HG03280 (cell line): ENCODE data around the gene TROAP.
"Not testable (repeated sequence)": the region's sequence is repeated elsewhere in the genome, so short reads cannot be mapped to it uniquely, and the experiment has no call there.

ENCODE experiments used
- ATAC-seq: cut with Tn5 transposase; IDR thresholded peaks from one replicate; pipeline ENCODE4 v1.9.1; 2021; ENCODE audit warnings: mild to moderate bottlenecking, moderate library complexity; ENCODE audit not compliant: unreplicated experiment

TROAP gene

DNA sequence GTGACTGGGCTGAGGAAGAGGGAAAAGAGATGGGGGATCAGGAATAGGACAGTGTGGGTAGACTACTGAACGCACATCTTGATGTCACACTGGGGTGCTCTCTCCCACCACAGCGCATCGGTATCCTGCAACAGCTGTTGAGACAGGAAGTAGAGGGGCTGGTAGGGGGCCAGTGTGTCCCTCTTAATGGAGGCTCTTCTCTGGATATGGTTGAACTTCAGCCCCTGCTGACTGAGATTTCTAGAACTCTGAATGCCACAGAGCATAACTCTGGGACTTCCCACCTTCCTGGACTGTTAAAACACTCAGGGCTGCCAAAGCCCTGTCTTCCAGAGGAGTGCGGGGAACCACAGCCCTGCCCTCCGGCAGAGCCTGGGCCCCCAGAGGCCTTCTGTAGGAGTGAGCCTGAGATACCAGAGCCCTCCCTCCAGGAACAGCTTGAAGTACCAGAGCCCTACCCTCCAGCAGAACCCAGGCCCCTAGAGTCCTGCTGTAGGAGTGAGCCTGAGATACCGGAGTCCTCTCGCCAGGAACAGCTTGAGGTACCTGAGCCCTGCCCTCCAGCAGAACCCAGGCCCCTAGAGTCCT is 7.1 kb downstream of the TROAP start:
- no peak for ATAC-seq

DNA sequence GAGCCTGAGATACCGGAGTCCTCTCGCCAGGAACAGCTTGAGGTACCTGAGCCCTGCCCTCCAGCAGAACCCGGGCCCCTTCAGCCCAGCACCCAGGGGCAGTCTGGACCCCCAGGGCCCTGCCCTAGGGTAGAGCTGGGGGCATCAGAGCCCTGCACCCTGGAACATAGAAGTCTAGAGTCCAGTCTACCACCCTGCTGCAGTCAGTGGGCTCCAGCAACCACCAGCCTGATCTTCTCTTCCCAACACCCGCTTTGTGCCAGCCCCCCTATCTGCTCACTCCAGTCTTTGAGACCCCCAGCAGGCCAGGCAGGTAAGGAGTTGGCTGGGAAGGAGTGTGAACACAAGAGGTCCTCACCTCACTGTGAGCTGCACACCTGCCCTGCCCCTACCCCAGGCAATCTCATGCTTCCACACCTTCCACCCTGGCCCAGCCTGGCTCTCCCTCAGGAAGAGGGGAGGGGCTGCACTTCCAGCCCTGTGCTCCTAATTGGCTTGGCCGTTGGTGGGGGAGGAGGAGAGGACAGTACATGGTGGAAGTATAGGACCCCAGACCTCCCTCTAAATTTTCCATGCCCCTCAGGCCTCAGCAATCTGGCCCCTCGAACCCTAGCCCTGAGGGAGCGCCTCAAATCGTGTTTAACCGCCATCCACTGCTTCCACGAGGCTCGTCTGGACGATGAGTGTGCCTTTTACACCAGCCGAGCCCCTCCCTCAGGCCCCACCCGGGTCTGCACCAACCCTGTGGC is 7.8 kb downstream of the TROAP start:
- no peak for ATAC-seq

DNA sequence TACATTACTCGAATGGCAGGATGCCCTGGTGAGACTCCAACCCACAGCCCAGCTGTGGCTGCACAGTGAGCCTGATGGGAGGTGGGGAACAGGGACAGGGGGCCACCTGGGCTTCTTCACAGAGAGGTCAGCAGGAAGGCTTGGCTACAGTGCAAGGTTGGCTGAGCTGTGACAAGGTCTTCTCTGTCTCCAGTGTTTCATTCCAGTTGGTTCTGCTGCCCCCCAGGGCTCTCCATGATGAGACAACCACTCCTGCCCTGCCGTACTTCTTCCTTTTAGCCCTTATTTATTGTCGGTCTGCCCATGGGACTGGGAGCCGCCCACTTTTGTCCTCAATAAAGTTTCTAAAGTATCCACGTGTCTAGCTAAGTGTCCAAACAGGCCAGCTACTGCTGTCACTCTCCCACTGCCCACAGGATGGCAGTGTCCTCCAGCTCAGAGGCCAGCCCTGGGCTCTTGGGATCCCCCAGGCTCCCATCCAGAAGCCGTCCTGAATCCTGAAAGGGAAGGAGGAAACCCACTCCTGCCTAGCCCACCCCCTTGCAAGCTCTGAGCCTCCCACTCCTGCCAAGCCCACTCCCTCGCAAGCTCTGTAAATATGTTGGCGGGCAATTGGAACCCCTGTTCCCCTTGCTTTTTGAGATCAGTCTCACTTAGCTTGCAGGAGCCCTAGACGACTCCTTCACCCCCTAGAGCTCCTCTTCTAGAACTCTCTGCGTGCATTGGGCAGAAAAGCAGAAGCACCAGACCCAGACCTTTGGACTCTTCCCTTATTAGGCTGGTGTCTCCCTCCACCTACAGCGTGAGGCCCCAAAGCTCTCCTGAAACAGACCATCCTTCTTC is 8.5 kb downstream of the TROAP start:
- no peak for ATAC-seq

DNA sequence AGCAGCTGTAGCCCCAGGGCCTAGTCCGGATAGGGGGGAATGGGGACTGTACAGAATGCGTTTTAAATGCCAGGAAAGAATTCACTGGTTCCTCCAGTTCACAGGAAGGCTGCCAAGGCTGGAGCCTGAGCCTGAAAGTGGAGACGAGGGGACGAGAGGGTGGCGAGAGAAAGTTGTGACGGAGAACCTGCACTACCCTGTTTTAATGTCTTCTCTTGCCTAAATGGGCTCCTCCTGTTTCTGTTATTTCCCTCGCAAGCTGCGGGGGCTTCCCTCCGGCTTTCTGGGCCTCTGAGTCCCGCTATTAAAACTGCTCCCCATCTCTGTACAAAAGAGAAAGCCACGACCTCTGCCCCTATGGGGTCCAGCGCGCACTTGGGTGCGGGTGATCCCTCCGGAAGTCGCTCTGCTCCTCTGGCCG is 9.4 kb downstream of the TROAP start:
- no peak for ATAC-seq

DNA sequence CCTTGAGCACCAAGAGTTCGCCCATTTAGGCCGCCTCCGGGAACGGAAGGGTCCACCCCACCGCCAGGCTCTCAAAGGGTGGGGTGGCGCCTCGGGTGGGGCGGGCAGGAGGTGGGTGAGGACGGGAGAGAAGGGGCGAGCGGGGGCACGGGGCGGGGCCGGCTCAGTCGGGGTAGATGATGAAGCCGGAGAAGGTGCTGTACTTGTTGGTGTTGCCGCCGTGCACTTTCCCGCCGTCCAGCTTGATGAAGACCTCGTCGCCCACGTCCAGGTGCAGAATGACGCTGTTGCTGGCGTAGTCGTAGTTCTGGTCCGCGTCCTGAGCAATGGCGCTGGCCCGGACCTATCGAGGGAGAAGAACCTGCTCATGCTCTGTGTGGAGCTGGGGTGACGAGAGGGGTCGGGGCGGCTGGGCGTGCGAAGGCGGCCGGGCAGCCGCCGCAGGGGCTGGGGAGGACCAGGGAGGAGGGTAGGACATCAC is 9.9 kb downstream of the TROAP start:
- no peak for ATAC-seq

DNA sequence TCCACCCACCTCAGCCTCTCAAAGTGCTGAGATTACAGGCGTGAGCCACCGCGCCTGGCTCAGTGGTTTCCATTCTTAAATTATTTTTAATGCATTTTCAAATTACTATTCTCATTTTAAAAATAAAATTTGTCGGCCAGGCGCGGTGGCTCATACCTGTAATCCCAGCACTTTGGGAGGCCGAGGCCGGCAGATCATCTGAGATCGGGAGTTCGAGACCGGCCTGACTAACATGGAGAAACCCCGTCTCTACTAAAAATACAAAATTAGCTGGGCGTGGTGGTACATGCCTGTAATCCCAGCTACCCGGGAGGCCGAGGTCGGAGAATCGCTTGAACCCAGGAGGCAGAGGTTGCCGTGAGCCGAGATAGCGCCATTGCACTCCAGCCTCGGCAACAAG is 10.7 kb downstream of the TROAP start:
- not testable (repeated sequence) for ATAC-seq

DNA sequence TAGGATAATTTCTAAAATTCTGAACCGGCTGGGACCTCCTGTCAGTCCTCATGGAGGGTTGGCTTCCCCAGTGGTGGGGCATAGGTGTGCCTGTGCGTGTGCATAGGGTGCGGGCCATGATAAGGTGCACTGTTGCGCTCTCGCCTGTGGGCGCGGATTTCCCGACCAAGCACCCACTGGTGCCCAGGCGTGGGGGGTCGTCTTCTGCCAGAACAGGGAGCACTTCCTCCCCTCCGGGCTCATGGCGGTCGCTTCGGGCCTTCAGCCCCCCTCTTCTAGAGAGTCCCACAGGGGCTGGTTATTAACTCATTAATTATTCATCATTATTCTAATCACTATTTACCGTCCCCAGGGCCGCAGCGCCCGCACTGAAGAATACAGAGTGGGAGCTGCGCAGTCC is 11.2 kb downstream of the TROAP start:
- no peak for ATAC-seq

DNA sequence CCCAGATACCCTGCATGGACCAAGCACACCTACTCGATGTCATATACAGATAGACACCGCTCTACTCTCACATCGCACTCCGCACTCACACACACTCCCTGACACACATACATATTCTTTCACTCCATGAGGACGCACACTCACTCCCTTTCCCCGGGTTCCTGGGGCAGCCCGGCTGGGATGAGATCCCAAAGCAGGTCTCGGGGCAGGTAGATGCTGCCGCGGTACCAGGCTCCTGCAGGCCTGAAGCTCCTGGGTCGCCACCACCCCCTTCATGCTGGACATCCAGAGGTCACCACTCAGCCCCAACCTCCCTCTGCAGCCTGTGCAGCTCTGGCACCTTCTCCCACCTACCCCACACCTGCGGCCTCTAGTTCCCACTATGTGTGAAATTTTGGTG is 11.6 kb downstream of the TROAP start:
- no peak for ATAC-seq

DNA sequence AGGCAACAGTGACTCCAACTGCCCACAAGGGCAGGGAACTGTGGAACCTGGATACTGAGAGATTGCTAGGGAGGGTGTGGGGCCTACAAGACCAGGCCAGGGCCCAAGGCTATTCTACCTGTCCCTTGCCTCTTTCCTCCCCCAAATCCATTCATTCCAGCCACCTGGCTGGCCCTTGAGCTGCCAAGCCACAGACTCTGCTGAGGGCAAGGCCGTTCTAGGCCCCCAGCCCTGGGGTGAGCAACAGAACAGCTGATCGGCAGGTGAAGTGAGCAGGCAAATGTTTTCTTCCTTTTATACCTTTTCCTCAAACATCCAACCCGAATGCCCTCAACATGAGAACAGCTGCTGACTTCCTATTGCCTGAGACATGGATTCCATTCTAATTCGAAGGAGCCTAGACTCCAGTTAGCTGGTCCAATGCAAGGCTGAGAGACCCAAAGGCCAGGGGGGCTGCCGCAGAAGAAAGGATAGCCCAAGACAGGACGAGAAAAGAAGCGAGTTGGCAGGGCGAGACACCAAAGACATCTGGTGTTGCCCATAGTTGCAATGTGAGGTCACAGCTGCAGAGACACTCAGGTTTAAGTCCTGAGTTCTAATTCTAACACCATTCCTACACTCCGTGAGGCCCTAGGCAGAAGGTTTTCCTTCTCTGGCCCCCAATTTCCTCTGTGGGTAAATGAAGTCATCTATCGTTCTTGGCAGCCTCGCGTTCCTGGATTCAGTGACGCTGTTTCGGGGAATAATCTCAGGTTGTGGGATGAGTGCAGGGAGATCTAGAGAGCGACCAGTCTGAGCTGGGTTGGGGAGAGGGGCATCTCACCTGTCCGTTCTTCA is 12.3 kb downstream of the TROAP start:
- no peak for ATAC-seq

DNA sequence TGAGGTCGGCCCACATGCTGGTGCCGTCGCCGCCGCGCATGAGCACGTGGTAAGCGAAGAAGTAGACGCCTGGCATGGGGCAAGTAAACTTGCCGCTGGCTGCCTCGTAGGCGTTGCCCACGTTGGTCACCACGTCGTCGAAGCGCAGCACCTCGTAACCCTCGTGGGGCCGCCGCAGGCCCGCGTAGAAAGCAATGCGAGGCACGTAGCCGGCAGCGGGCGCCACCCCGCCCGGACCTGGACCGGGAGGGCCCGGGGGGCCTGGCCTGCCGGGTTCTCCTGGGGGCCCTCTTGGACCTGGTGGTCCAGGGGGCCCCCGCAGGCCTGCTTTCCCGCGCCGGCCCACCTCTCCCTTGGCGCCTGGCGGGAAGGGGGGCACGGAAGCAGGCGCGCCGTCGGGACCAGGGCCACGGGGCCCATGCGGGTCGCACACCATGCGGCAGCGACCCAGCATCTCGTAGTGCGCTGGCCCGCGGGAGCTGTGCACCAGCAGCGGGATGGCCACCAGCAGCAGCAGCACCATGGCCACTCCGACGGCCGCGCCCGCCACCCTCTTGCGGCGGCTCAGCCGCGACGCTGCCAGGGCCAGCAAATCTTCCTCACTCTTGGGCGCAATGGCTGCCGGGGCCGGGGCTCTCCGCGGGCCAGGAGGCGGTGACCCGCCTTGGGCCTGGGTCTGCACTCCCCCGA is 13.0 kb downstream of the TROAP start:
- no peak for ATAC-seq

DNA sequence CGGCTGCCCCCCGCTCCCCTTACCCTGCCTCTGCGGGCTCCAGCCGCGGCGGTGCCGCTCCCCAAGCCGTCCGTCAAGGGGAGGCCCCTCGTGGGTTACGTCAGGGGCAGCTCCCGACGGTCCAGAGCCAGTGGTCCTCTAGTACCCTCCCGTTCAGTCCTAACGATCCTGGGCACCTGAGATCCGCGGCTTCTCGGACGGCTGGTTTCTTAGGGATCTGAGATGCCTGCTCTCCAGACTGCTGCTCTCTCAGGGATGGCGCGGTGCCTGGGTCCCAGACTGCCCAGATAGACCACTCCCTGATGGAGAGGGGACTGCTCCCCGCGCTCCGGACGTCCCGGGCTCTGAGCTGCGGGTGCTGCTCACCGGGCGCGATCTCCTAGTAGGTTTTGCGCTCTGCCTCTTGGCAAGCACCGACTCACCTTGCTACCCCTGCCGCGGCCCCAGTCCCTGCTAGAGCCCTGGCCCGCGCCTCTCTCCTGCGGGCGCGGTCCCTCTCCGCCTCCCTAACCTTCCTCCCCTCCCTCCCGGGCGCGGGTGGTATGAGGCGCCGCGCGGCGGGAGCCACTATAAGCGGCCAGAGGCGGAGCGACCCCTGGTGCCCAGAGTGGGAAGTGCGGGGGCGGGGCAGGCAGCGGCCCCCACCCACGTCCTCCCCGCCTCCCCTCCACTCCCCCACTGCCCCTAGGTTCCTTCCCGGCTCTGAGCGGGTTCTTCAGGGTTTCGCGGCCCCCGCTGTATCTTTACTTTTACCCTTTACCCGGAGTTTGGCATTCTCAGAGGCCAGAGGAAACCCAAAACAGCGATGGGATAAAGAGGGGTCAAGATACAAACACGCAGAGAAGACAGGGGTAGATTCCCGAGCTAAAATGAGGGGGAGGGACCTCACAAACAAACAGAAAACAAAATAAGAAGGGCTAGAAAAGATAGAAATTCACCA is 13.9 kb downstream of the TROAP start, which contains the start of gene C1QL4:
Gene C1QL4, minus strand, starts transcription at position 544 of the 940 bp plus-strand sequence. CDS start 711 bp downstream, outside the sequence.
- ATAC-seq = peak; percentile 63

DNA sequence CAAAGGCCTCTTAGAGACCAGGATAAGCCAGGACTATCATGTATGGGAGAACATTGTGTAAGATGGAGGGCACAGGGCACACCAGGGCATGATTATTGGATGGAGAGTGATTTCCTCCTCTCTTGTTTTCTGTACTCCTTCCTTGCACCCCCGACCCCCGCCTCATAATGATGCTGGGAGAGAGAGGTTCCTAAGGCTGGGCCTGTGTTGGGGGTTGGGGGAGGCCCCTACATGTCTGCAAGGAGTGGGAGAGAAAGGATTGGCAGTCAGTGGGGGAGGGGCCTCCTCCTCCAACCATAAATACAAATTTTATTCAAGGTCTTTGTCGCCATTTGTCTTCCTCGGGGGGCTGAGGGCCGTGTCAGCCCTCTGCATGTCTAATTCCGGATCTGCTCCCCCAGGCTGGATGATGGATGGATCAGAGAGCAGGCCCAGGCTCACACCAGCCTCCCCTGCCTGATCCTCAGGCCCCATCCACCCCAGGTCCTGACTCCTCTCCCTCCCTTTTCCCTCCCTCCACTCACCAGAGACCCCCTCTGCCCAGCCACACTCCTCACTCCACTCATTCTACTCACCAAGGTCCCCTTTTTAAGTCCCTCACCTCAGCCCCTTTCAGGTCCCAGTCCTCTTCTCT is 15.9 kb downstream of the TROAP start:
- no peak for ATAC-seq

DNA sequence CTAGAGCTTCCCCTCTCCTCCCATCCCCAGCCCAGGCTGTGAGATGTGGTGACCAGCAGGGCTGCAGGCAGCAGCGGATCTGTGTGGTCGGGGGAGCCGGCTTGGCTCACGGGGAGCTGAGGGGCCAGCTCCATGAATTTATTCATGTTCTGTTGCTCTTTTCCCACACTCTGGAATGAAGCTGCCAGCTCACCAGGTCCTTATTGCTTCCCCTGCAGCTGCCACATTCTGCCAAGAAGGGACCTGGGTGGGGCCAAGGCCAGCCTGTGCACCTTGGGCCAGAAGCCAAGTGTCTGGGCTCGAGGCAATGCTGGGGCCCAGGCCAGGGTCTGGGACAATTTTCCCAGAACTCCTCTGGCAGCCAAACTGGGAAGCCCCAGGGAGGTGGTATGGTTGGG is 16.4 kb downstream of the TROAP start:
- ATAC-seq = no peak

DNA sequence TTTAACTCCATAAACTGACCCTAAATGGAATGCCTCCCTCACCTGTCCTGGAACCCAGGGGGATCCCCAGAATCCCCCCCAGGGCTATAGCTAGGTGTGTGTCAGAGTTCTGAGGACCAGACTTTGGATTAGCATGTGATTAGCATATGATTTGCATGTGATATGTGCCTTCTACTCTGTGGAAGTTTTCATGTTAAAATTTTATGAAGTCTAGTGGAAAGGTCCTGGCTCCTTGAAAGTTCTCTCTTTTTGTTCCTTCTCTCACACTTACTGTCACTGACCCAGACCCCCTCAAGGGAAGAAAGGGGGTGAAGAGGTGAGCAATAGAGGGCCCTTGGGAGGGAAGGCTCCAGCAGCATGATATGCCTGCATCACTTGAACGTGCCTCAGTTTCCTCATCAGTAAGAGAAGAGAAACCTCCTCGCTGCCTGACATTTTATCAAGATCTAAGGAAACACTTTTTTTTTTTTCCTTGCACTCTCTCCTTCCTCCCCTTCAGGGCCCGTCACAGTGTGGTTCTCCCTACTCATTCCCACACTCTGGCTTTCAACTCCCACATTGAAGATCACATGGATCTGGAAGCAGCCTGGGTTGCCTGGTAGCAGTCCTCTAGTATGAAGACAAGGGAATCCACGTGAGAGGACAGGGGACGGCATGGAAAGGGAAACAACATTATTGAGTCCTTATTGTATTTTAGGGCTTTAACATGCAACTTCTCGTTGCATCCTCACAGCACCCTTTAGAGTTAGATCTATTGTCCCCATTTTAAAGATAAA is 17.2 kb downstream of the TROAP start:
- no peak for ATAC-seq

DNA sequence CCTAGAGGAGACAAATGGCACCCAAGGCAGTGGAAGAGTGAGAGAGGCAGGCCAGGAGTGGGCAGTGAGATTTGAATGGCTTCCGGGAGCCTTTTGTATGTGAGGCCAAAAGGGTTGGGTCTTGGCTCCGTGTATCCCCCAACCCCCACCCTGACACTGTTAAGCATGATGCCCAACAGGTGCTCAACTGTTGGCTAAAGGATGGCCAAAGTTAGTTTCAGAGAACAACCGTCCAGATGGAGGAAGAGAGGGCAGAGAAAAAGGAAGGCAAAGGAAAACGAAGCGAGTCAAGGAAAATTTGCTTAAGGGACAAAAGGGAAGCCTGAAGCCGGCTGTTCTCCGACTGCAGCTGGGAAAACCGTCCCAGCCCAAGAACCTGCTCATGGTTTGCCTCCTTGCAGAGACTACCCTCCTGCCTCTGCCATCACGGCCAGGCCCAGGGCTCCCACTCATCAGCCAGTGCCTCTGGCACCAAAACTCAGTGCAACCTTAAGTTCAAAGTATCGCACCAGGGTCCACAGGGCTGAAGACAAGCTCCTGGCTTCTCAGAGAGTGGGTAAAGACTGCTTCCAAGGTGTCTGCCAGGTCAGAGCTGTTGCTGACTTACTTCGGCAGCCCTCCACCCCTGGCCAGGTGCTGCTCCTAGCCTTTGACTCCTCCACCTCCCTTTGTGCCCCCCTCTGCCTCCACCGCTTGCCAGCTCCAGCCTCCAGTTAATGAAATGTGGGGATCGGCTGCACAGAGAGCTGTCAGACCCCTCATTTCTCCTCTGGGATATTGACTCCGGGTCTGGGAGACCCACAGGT is 18.1 kb downstream of the TROAP start:
- no peak for ATAC-seq

DNA sequence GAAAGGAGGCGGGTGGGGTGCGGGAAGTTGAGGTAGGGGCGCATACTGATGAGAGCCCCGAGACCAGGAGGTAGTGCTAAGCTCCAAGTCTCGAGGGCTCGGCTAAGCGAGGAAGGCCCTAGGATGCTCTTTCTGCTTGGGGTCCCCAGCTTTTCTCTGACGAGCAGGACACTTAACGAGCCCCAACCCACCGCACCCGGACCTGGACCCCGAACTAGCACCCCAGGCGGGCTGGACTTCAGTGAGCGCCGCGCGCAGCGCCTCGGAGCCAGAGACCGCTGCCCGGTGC is 18.7 kb downstream of the TROAP start:
- no peak for ATAC-seq
